Mesendoderm (in vitro differentiated cells): ENCODE data around the gene MMP25.
"Not testable (repeated sequence)": the region's sequence is repeated elsewhere in the genome, so short reads cannot be mapped to it uniquely, and the experiment has no call there.

Experiments
- DNase-seq: peaks from one replicate; pipeline ENCODE4 v3.0.0; 2013
- H2AK5ac ChIP-seq: 2 replicates; pipeline ENCODE4 v1.6.1; 2013; ENCODE audit warnings: low read length, inconsistent platforms
- H2BK120ac ChIP-seq: 2 replicates; pipeline ENCODE4 v1.6.1; 2013; ENCODE audit warnings: low read depth, mild to moderate bottlenecking, low read length, moderate library complexity, mixed read lengths
- H2BK15ac ChIP-seq: replicated peaks from 2 replicates; pipeline ENCODE4 v1.6.1; 2013; ENCODE audit warnings: low read depth, mild to moderate bottlenecking, moderate library complexity
- H2BK5ac ChIP-seq: 2 replicates; pipeline ENCODE4 v1.6.1; 2013; ENCODE audit warnings: low read length, inconsistent platforms
- H3K18ac ChIP-seq: 2 replicates; pipeline ENCODE4 v1.6.1; 2013; ENCODE audit warnings: mild to moderate bottlenecking, low read length, mixed read lengths
- H3K23ac ChIP-seq: one replicate; pipeline ENCODE4 v1.6.1; 2013; ENCODE audit warnings: low read length
- H3K27ac ChIP-seq: 2 replicates; pipeline ENCODE4 v1.5.1; 2013; ENCODE audit warnings: low read depth, mild to moderate bottlenecking, inconsistent platforms, low read length, moderate library complexity
- H3K27me3 ChIP-seq: 2 replicates; pipeline ENCODE4 v1.6.1; 2013; ENCODE audit warnings: low read length, control low read depth, mild to moderate bottlenecking, inconsistent platforms; ENCODE audit not compliant: insufficient read depth, poor library complexity
- H3K36me3 ChIP-seq: 2 replicates; pipeline ENCODE4 v1.6.1; 2013; ENCODE audit warnings: low read length, inconsistent platforms; ENCODE audit not compliant: control insufficient read depth, insufficient read depth
- H3K4ac ChIP-seq: one replicate; pipeline ENCODE4 v1.6.1; 2013; ENCODE audit warnings: low read depth, mild to moderate bottlenecking, low read length, moderate library complexity
- H3K4me1 ChIP-seq: 2 replicates; pipeline ENCODE4 v1.6.1; 2013; ENCODE audit warnings: low read depth, low read length, inconsistent platforms; ENCODE audit not compliant: control insufficient read depth
- H3K4me2 ChIP-seq: 2 replicates; pipeline ENCODE4 v1.6.1; 2013; ENCODE audit warnings: low read length
- H3K4me3 ChIP-seq: 2 replicates; pipeline ENCODE4 v1.5.1; 2013; ENCODE audit warnings: mild to moderate bottlenecking, low read length
- H3K56ac ChIP-seq: one replicate; pipeline ENCODE4 v1.6.1; 2013; ENCODE audit warnings: low read length
- H3K79me1 ChIP-seq: 2 replicates; pipeline ENCODE4 v1.6.1; 2013; ENCODE audit warnings: low read length, inconsistent platforms
- H3K79me2 ChIP-seq: 2 replicates; pipeline ENCODE4 v1.6.1; 2013; ENCODE audit warnings: mild to moderate bottlenecking, low read length; ENCODE audit not compliant: control insufficient read depth, insufficient read depth
- H3K9ac ChIP-seq: 2 replicates; pipeline ENCODE4 v1.6.1; 2013; ENCODE audit warnings: low read length, inconsistent platforms
- H4K5ac ChIP-seq: one replicate; pipeline ENCODE4 v1.6.1; 2013; ENCODE audit warnings: low read length
- H4K8ac ChIP-seq: one replicate; pipeline ENCODE4 v1.6.1; 2013; ENCODE audit warnings: low read depth, mild to moderate bottlenecking, control low read depth, low read length, moderate library complexity
- WGBS: extraction: QIAGEN DNeasy Blood & Tissue Kit; methylation state at CpG from one replicate; pipeline ENCODE4 v1.1.7; 2013; ENCODE audit warnings: low lambda C conversion rate, missing lambda C conversion rate; ENCODE audit not compliant: insufficient coverage; ENCODE audit errors: extremely low coverage; 5-methylcytosine and 5-hydroxymethylcytosine counted together

MMP25 gene

GRCh38 chr16:3070608-3071111, 24.3 kb downstream of the MMP25 start:
- Histone ChIP-seq H2AK5ac (no peak overlapping the region), H3K27ac (no peak overlapping the region), H2BK120ac (no peak overlapping the region), H3K23ac (no peak overlapping the region), H3K4me3 (no peak overlapping the region), H3K79me1 (no peaks in the 10 kb centered on the region), H3K56ac (no peak overlapping the region), H3K18ac (no peak overlapping the region), H4K8ac (no peak overlapping the region), H3K36me3 (no peaks in the 10 kb centered on the region), H2BK5ac (no peak overlapping the region), H3K9ac (no peak overlapping the region), H2BK15ac (no peak overlapping the region), H3K4ac (no peak overlapping the region), H3K4me2 (no peak overlapping the region), H3K79me2 (no peaks in the 10 kb centered on the region), H3K4me1 (no peaks in the 10 kb centered on the region), H3K27me3 (no peaks in the 10 kb centered on the region), H4K5ac (no peak overlapping the region)
- WGBS: no CpG with 5 or more reads among the region's 9 CpGs
- DNase-seq: no peak

GRCh38 chr16:3071655-3072054, 25.3 kb downstream of the MMP25 start:
- H3K27me3 ChIP-seq: no peaks in the 10 kb centered on the region
- no peak overlapping the region for H2BK15ac ChIP-seq
- H3K23ac ChIP-seq: no peak overlapping the region
- no peak overlapping the region for H2AK5ac ChIP-seq
- H3K4me2 ChIP-seq: no peak overlapping the region
- no peak overlapping the region for H4K8ac ChIP-seq
- H4K5ac ChIP-seq: no peak overlapping the region
- H3K27ac ChIP-seq: no peak overlapping the region
- no peak overlapping the region for H3K4me3 ChIP-seq
- no peaks in the 10 kb centered on the region for H3K36me3 ChIP-seq
- no peak overlapping the region for H2BK5ac ChIP-seq
- no peaks in the 10 kb centered on the region for H3K79me2 ChIP-seq
- H2BK120ac ChIP-seq: no peak overlapping the region
- H3K4me1 ChIP-seq: no peaks in the 10 kb centered on the region
- H3K79me1 ChIP-seq: no peaks in the 10 kb centered on the region
- DNase-seq: no peak
- WGBS: no CpG with 5 or more reads among the region's 7 CpGs
- no peak overlapping the region for H3K18ac ChIP-seq
- no peak overlapping the region for H3K4ac ChIP-seq
- H3K9ac ChIP-seq: no peak overlapping the region
- no peak overlapping the region for H3K56ac ChIP-seq

- not testable (repeated sequence) for H3K4ac ChIP-seq, H3K4me3 ChIP-seq, H2BK15ac ChIP-seq, H3K79me2 ChIP-seq, H3K4me2 ChIP-seq, H3K27ac ChIP-seq, H2BK5ac ChIP-seq, H3K9ac ChIP-seq, H3K4me1 ChIP-seq, H4K5ac ChIP-seq, H3K18ac ChIP-seq, H2AK5ac ChIP-seq, H3K23ac ChIP-seq, H4K8ac ChIP-seq, H3K56ac ChIP-seq, H2BK120ac ChIP-seq, DNase-seq, H3K36me3 ChIP-seq, H3K27me3 ChIP-seq, H3K79me1 ChIP-seq
- WGBS: no CpG with 5 or more reads among the region's 4 CpGs
Observed at GRCh38 chr16:3072148-3072547, 25.8 kb downstream of the MMP25 start.

GRCh38 chr16:3072576-3073263, 26.4 kb downstream of the MMP25 start:
- DNase-seq, H3K56ac ChIP-seq, H3K27me3 ChIP-seq, H4K8ac ChIP-seq, H3K23ac ChIP-seq, H3K4me2 ChIP-seq, H3K4me1 ChIP-seq, H3K36me3 ChIP-seq, H3K4me3 ChIP-seq, H2BK120ac ChIP-seq, H3K27ac ChIP-seq, H3K79me1 ChIP-seq, H2BK5ac ChIP-seq, H2AK5ac ChIP-seq, H3K4ac ChIP-seq, H2BK15ac ChIP-seq, H3K9ac ChIP-seq, H4K5ac ChIP-seq, H3K79me2 ChIP-seq, H3K18ac ChIP-seq: not testable (repeated sequence)
- WGBS: no CpG with 5 or more reads among the region's 18 CpGs

GRCh38 chr16:3073448-3073847, 27.1 kb downstream of the MMP25 start:
- Histone ChIP-seq H2BK120ac (no peak overlapping the region), H3K79me2 (no peaks in the 10 kb centered on the region), H3K27me3 (no peaks in the 10 kb centered on the region), H3K79me1 (no peaks in the 10 kb centered on the region), H3K4ac (no peak overlapping the region), H3K23ac (no peak overlapping the region), H3K27ac (no peak overlapping the region), H3K36me3 (no peaks in the 10 kb centered on the region), H3K56ac (no peak overlapping the region), H3K9ac (no peak overlapping the region), H3K18ac (no peak overlapping the region), H2BK15ac (no peak overlapping the region), H3K4me2 (no peak overlapping the region), H2AK5ac (no peak overlapping the region), H4K5ac (no peak overlapping the region), H3K4me3 (no peak overlapping the region), H3K4me1 (no peaks in the 10 kb centered on the region), H2BK5ac (no peak overlapping the region), H4K8ac (no peak overlapping the region)
- no peak for DNase-seq
- no CpG with 5 or more reads among the region's 7 CpGs for WGBS
